Ramos (cell line): ENCODE data around the gene MYL9.
"Not testable (repeated sequence)": the region's sequence is repeated elsewhere in the genome, so short reads cannot be mapped to it uniquely, and the experiment has no call there.

ENCODE experiments used
- in situ Hi-C: fragments of 300-500 bp; cut with MboI; formaldehyde crosslinking; loops from one replicate; pipeline ENCODE4 v1.14.3; 2022; ENCODE audit warnings: low sequenced_read_pairs; ENCODE audit not compliant: unreplicated experiment

Gene MYL9

DNA sequence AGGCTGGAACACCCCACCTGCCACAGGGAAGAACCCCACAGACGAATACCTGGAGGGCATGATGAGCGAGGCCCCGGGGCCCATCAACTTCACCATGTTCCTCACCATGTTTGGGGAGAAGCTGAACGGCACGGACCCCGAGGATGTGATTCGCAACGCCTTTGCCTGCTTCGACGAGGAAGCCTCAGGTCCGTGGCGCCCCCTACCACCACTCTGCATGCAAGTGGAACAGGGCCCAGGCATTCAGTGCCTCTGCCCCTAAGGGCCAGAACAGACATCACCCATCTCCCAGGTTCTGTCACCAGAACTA lies 6.6 kb downstream of the MYL9 start:
- in situ Hi-C loops, result no loop called here

DNA sequence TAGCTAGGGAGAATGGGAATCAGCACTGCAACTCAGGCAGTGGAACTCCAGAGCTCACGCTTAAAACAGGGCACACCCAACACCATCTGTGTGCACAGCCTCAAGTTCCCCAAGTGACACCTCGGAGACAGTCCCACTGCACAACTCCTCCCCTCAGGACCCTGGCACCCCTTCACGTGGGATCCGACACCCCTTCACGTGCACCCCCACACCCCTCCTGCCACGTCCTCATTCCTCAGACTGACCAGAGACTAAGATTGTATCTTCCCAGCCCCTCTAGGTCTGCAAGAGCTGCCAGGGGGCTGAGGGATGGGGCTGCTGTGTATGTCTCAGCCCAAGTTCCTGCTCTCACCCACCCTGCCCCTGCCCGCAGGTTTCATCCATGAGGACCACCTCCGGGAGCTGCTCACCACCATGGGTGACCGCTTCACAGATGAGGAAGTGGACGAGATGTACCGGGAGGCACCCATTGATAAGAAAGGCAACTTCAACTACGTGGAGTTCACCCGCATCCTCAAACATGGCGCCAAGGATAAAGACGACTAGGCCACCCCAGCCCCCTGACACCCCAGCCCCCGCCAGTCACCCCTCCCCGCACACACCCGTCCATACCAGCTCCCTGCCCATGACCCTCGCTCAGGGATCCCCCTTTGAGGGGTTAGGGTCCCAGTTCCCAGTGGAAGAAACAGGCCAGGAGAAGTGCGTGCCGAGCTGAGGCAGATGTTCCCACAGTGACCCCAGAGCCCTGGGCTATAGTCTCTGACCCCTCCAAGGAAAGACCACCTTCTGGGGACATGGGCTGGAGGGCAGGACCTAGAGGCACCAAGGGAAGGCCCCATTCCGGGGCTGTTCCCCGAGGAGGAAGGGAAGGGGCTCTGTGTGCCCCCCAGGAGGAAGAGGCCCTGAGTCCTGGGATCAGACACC lies 7.6 kb downstream of the MYL9 start:
- in situ Hi-C loops, result no loop called here

DNA sequence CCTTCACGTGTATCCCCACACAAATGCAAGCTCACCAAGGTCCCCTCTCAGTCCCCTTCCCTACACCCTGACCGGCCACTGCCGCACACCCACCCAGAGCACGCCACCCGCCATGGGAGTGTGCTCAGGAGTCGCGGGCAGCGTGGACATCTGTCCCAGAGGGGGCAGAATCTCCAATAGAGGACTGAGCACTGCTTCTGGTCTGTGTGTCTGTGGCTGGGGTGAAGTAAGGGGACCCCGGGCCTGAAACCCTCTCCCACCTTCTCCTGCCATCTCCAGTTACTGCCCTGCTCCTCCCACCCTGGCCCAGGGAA lies 8.3 kb downstream of the MYL9 start:
- in situ Hi-C loops, result no loop called here

DNA sequence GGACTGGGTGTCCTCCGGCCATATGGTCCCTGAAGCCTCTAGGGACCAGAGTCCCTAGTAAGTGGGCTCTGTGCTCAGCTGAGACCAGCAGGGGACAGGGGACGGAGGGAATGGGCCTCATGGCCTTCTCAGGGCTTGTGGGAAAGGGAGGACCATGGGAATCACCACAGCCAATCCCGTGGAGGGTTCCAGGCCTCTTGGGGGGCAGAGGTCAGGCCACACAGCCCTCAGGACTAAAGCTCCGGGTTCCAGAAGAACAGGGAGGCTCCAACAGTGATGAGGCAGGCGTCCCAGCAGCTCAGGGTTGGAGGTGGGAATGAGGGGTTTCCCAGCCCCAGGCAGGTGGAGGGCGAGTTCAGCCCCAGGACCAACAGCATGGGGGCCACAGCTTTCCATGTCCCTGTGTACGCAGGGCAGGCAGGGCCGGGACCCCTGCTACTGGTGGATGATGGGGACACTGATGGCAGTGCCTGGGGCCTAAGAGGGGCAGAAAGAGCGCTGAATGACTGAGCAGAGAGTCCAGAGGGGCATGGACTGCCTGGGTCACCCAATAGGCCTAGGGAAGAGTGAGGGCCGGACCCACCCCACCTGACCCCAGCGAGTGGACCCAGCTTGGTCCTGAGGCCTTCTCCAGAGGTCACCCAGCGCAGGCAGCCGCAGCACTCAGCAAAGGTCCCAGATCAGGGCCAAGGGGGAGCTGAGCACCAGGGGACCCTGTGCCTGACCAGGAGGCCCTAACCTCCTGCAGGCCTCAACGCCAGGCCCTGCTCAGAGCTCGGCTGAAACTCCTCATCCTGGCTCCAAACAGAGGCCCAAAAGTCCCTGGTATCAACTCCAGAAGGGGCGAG lies 8.8 kb downstream of the MYL9 start:
- in situ Hi-C loops, result no loop called here

DNA sequence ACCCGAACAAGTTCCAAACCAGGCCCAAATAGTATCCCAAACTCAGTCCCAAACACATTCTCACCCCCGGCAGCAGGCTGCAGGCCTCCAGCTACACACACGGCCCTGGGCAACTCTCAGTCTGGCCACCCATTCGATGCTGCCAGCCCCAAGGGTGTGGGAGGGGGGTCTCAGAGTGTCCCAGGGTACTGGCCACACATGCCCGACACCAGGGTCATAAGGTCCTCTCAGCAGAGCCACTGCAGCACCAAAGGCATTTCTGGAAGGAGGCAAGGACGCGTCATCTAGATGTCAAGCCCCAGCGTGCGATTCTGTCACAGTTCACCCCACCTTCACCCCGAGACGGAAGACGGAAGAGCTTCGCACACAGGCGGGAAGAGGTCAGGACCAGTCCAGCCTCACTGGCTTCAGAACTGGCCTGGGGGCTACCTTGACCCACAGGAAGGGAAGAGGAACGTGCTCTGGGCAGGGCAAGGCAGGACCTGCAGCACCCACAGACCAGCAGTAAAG lies 9.5 kb downstream of the MYL9 start:
- in situ Hi-C loops, result no loop called here

DNA sequence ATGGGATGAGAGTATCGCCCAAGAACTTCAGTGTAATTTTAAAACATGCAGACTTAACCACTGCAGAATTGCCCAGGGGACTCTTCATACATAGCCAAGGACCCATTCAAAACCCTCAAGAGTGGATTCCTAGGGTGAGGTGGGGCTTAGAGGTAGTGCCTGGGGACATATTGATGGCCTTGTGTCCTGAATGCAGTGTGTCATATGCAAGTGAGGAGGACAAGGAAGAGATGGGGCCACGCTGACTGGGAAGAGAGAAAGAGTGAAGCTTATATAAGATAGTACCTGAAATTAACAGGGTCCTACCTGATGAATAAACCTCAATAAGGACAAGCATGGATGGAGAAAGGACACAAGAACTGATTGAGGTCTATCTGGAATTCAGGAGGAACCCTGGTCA lies 13.9 kb downstream of the MYL9 start:
- in situ Hi-C loops, result no loop called here

DNA sequence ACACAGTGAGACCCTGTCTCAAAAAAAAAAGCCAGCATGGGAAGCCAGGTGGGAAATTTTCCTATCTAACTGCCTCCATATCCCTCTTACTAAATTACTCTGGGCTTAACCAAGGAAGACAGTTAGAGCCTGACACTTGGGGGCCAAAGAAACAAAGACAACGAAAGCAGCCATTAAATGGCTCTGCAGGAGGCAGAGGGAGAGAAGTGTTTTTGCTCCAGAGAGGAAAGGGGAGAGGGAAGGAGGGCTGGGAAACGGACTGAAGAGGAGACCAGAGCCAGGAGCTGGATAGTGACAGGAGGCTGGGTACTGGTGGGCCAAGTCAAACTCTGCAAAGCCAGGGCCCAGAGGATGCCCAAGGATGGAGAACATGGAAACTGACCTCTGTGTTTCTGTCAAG lies 21.4 kb downstream of the MYL9 start:
- in situ Hi-C loops, result no loop called here

DNA sequence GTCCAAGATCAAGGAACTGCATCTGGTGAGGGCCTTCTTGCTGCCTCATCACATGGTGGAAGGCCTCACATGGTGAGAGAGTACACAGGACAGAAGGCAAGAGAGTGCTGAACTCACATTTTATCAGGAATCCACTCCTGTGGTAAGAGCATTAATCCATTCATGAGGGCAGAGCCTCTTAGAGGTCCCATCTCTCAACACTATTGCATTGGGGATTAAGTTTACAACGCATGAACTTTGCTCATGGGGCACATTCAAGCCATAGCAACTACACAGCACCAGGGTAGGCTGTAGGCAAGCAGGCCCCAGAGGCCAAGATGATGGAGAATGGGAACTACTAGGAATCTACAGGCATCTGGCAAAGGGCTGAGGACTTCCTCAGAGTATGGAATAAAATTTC lies 22.1 kb downstream of the MYL9 start:
- in situ Hi-C loops, result no loop called here

DNA sequence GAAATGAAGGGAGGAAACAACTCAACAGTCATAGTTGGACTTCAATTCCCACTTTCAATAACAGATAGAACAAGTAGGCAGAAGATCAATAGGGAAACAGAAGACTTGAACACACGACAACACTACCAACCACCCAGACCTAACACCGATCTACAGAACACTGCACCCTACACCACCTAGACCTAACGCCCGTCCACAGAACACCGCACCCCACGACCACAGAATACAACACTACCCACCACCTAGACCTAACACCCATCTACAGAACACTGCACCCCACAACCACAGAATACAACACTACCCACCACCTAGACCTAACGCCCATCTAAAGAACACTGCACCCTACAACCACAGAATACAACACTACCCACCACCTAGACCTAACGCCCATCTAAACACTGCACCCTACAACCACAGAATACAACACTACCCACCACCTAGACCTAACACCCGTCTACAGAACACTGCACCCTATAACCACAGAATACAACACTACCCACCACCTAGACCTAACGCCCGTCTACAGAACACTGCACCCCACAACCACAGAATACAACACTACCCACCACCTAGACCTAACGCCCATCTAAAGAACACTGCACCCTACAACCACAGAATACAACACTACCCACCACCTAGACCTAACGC lies 22.9 kb downstream of the MYL9 start:
- in situ Hi-C loops, result not testable (repeated sequence)

DNA sequence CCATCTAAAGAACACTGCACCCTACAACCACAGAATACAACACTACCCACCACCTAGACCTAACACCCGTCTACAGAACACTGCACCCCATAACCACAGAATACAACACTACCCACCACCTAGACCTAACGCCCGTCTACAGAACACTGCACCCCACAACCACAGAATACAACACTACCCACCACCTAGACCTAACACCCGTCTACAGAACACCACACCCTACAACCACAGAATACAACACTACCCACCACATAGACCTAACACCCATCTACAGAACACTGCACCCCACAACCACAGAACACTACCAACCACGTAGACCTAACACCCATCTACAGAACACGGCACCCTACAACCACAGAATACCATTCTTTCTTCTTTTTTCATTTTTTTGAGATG lies 23.4 kb downstream of the MYL9 start:
- in situ Hi-C loops, result loop anchor here (5.0 kb wide), 1 partner anchor 38 kb away; no protein-coding TSS in a partner anchor

DNA sequence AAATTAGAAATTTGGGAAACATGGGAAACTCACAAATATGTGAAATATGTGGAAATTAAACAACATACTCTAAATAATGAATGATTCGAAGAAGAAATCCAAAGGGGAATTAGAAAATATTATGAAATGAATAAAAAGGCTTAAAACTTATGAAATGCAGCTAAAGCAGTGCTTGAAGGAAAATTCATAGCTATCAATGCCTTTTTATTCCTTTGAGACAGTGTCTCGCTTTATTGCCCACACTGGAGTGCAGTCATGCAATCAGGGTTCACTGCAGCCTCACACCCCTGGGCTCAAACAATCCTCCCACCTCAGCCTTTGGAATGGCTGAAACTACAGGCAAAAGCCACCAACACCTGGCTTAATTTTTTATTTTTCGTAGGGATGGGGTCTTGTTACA lies 24.2 kb downstream of the MYL9 start:
- in situ Hi-C loops, result loop anchor here (5.0 kb wide), 1 partner anchor 37 kb away; no protein-coding TSS in a partner anchor

DNA sequence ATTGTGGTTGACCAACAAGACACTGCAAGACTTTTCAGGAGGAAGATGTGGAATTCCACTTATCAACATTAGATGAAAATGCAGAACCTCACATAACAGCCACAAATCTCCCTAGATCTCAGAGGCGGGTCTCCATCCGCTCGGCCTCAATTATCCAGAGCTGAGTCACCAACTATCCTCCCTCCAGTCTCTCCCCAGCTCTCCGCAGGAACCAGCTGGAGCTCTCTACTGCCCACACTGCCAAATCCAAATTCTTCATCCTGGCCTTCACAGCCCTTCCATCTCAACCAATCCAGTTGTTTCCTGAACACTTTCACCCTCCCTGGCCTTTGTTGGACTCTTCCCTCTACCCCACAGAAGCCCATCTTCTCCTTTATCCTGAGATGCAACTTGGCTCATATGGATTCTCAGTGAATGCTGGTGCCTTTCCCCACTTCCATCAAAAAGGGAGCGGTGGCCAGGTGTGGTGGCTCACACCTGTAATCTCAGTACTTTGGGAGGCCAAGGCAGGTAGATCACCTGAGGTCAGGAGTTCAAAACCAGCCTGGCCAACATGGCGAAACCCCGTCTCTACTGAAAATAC lies 28.6 kb downstream of the MYL9 start:
- in situ Hi-C loops, result loop anchor here (5.0 kb wide), 1 partner anchor 32 kb away; no protein-coding TSS in a partner anchor

DNA sequence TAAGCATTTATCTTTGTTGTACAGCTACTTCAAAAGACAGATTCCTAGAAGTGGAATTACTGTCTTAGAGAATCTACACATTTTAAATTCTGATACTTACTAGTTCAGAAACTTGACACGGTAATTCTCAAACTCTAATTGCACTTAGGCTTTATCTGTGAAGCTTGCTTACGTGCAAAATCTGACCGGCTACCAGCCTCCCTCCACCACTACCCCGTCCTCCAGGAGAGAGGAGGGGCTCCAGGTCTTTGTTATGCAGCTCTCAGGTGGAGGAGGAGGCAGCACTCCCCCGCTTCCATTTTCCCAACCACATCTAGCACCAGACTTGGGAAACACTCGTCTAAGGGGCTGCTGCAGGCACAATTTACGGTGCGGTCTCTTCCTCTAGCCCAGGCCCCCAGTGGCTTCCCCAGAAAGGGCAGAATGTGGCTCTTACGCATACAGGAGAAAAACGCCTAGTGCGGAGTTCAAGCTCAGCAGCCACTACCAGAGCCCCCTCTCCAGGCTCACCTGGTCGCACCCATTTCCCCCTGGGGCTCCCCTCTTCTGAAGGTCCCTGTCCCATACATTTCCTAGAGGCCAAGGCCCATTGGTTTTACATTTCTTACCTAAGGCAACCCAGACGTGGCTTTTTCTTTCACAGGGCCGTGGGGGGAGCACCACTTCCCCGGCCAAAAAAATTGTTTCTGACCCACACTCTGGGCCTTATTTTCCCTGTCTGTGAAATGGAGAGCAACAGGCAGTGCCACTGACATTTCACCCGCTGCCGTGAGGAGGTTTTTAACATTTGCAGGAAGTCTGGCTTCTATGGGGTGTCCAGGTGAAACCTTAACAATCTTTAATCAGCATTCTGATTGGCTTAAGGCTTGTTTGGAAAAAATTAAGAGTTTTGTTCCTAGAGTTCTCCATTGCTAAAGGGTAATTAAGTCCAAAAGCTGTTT lies 30.5 kb downstream of the MYL9 start:
- in situ Hi-C loops, result no loop called here

DNA sequence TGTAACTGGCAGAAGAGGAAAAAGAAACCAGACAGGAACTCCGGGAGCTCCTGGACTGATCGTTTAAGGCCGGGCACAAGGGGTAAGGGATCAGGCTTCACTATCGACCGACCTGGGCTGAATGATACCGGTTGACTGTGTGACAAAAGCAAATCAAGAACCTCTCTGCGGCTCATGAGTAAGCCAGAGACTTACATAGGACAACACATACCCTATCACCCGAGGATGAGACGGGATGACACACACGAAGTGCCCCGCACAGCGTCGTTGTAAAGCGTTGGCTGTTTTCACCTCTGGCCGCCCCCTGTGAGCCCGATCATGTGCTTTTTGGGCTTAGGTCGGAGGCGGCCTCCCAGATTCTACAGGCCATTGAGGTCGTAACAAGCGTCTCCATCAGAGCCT lies 31.4 kb downstream of the MYL9 start:
- in situ Hi-C loops, result no loop called here

DNA sequence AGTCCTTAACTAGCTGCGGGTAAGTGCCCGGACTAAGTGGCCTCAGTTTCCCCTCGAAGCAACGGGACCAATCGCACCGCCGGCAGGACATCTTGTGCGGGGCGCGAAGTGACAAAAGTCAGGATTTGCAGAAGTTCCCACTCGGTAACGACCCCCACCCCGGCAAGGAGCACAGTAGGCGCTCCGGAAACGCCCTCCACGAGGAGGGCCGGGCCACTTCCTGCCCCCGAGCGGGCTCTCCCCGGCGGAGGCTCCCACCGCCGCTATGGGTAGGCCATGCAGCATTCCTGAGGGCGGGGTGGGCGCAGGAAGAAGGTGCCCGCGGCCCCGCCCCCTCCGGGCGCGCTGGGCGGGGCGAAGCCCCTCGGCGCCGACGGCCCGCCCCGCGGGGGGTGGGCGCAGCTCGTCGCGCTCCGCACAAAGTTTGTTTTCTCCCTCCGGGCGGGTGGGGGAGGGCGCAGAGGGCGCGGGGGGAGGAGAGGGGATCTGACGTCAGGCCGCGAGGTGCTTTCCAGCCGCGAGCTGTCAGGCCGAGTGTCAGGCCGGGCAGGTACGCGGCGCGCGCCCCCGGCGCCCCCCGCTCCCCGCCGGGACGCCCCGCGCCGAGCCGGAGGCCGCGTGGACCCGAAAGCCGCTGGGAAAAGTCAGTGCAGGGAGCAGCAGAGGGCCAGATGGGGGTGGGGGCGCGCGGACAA lies 31.9 kb downstream of the MYL9 start, which contains the start of gene TGIF2:
TGIF2 (plus strand) TSS at position 495 of the 695 bp plus-strand sequence. CDS start 5,178 bp downstream, outside the sequence.
- in situ Hi-C loops, result no loop called here

DNA sequence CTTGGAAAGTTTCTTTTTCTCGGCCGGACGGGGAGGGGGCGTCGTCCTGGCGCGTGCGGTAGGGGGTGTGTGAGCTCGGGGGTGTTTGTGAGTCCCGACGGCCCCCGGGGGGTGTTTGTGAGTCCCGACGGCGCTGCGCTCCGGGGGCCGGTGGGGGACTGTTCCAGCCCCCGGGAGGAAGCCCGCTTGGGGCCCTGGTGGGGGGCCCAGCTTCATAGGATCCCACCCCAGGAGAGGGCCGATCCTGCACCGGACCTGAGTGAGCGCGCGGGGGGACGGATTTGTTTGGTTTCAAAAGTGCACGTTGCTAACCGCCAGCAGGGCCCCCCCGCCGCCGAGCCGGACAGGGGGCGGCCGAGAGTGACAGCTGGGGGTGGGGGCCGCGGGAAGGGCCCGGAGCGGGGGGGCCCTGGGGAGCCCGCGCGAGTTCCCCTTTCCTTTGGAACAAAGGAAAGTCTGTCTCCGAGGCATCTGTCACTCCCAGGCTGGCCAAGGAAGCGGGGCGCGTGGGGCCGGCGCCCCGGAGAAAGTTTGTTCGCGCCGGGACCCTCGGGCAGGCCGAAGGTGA lies 32.6 kb downstream of the MYL9 start:
- in situ Hi-C loops, result no loop called here

DNA sequence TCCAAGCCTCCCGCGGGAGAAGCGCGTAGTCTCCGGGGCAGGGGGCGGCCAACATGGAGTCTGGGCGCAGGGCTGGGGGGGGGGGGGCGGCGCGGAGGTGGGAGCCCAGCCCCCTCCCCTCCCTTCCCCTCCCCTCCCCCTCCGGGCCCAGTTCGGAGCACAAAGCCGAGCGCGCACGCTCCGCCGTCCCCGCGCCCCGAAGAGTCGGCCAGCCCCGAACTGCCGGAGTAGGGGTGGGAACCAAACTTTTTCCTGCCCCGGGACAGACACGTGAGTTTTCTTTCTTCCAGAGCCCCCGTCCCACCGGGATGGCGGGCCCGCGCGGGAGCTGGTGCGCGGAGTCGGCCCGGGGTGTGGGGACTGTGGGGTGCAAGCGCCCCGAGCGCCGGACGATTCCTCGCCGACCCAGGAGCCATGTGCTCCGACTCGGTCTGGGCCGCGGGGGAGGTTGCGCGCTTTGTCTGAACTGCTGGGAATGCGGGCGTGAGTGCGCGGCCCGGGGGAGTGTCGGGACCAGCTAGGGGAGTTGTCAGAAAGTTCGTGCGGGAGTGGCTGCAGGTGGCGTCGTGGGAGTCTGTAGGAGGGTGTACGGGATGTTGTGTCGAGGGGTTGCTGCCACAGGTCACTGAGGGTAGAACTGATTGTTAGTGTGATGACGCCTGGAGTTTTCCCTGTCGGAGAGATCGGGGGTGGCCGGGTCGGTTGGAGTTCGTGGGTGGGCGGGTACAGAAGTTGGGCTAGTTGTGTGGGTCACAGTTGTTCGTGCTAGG lies 33.2 kb downstream of the MYL9 start:
- in situ Hi-C loops, result no loop called here

DNA sequence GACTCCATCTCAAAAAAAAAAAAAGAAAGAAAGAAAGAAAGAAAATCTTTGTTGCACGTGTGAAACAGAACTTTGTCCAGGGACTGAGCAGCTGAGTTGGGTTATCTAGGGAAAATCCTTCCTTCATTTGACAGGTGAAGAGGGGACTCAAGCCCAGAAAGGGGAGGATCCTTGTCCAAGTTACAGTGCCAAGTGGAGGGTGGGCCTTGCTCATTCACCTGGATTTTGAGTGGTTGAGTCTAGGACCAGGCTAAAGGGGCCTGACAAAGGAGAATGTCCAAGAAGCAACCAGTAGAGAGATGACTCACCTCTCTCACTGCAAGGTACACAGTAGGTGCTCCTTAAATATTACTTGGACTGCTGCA lies 34.7 kb downstream of the MYL9 start:
- in situ Hi-C loops, result no loop called here
